ENCODE data around the gene APBA2.

APBA2 gene

GRCh38 chr15:28985316-28985645, 99.5 kb downstream of the APBA2 start:
- no peak overlapping the region for H3K9ac ChIP-seq (ENCODE audit: low read depth, low read length)
- no peaks in the 10 kb centered on the region for H3K9me3 ChIP-seq (ENCODE audit: control insufficient read depth, insufficient read depth, low read length)
- no peaks in the 10 kb centered on the region for H3K27me3 ChIP-seq (ENCODE audit: control insufficient read depth, insufficient read depth, low read length)
- no peaks in the 10 kb centered on the region for H3K4me1 ChIP-seq (ENCODE audit: control insufficient read depth, insufficient read depth, low read length)
- H3K36me3 ChIP-seq (ENCODE audit: control insufficient read depth, insufficient read depth, low read length), result no peaks in the 10 kb centered on the region
- no peak overlapping the region for H3K4me3 ChIP-seq (ENCODE audit: low read depth, low read length)

DNA sequence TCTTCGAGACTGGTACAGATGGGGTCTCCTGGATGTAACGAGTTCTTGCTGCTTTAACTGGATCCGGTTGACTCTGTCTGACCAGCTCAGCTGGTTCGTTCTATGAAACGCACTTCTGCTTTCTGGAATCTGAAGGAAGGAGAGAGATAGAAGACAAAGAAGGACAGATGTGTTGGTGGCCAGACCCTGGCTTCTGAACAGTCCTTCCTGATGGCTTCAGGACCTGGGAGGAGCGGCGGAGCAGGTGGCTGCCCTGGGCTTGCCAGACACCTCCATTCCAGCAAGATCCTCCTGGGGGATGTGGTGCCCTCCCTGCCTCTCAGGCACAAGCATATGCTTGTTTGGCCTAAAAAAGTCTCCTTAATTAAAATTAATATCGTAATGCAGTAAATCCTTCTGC, 99.9 kb downstream of the APBA2 start:
- Histone ChIP-seq H3K27me3 (ENCODE audit: control insufficient read depth, insufficient read depth, low read length) (no peaks in the 10 kb centered on the region), H3K36me3 (ENCODE audit: control insufficient read depth, insufficient read depth, low read length) (no peaks in the 10 kb centered on the region), H3K4me3 (ENCODE audit: low read depth, low read length) (no peak overlapping the region), H3K9me3 (ENCODE audit: control insufficient read depth, insufficient read depth, low read length) (no peaks in the 10 kb centered on the region), H3K9ac (ENCODE audit: low read depth, low read length) (no peak overlapping the region), H3K4me1 (ENCODE audit: control insufficient read depth, insufficient read depth, low read length) (no peaks in the 10 kb centered on the region)

DNA sequence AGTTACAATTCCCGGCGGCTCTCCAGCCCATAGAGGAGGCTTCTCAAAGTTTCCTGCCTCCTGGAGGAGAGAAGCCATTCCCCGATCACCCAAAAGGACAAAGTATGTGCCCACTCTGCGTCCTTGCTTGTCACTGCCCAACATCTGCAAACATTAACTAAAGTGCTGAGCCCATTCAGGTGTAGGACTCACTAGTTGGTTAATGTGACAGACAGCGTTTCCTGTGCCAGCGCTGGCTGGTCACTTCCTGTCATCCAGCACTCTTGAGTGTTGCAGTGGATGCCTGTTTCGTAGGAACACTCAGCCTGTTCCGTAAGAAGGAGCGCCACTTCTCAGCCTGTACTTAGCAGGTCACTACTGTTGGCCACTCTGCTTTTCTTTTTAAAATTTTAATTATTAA, 100.3 kb downstream of the APBA2 start:
- Histone ChIP-seq H3K36me3 (ENCODE audit: control insufficient read depth, insufficient read depth, low read length) (no peaks in the 10 kb centered on the region), H3K27me3 (ENCODE audit: control insufficient read depth, insufficient read depth, low read length) (no peaks in the 10 kb centered on the region), H3K4me1 (ENCODE audit: control insufficient read depth, insufficient read depth, low read length) (no peaks in the 10 kb centered on the region), H3K9me3 (ENCODE audit: control insufficient read depth, insufficient read depth, low read length) (no peaks in the 10 kb centered on the region), H3K4me3 (ENCODE audit: low read depth, low read length) (no peak overlapping the region), H3K9ac (ENCODE audit: low read depth, low read length) (no peak overlapping the region)

GRCh38 chr15:28986726-28987125, 101.0 kb downstream of the APBA2 start:
- Histone ChIP-seq H3K4me3 (ENCODE audit: low read depth, low read length) (no peak overlapping the region), H3K36me3 (ENCODE audit: control insufficient read depth, insufficient read depth, low read length) (no peaks in the 10 kb centered on the region), H3K27me3 (ENCODE audit: control insufficient read depth, insufficient read depth, low read length) (no peaks in the 10 kb centered on the region), H3K4me1 (ENCODE audit: control insufficient read depth, insufficient read depth, low read length) (no peaks in the 10 kb centered on the region), H3K9me3 (ENCODE audit: control insufficient read depth, insufficient read depth, low read length) (no peaks in the 10 kb centered on the region), H3K9ac (ENCODE audit: low read depth, low read length) (no peak overlapping the region)

DNA sequence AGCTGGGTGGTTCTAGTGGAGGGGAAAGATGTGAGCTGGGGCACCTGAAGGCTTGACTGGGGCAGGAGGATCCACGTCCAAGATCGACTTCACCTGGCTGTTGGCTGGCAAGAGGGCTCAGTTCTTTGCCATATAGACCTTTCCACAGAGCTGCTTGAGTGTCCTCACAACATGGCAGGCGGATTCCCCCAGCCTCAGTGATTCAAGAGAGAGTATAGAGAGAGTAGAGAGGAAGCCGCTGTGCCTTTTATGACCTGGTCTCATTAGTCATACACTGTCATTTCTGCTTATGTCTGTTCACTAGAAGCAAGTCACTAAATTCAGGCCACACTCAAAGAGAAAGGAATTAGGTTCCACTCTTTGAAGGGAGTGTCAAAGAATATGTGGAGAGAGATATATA, 101.6 kb downstream of the APBA2 start:
- H3K36me3 ChIP-seq (ENCODE audit: control insufficient read depth, insufficient read depth, low read length), result no peaks in the 10 kb centered on the region
- H3K9ac ChIP-seq (ENCODE audit: low read depth, low read length), result no peak overlapping the region
- no peak overlapping the region for H3K4me3 ChIP-seq (ENCODE audit: low read depth, low read length)
- H3K4me1 ChIP-seq (ENCODE audit: control insufficient read depth, insufficient read depth, low read length), result no peaks in the 10 kb centered on the region
- H3K27me3 ChIP-seq (ENCODE audit: control insufficient read depth, insufficient read depth, low read length), result no peaks in the 10 kb centered on the region
- H3K9me3 ChIP-seq (ENCODE audit: control insufficient read depth, insufficient read depth, low read length), result no peaks in the 10 kb centered on the region

GRCh38 chr15:28989239-28989830, 103.6 kb downstream of the APBA2 start:
- H3K9me3 ChIP-seq (ENCODE audit: control insufficient read depth, insufficient read depth, low read length), result no peaks in the 10 kb centered on the region
- no peaks in the 10 kb centered on the region for H3K4me1 ChIP-seq (ENCODE audit: control insufficient read depth, insufficient read depth, low read length)
- H3K36me3 ChIP-seq (ENCODE audit: control insufficient read depth, insufficient read depth, low read length), result no peaks in the 10 kb centered on the region
- H3K27me3 ChIP-seq (ENCODE audit: control insufficient read depth, insufficient read depth, low read length), result no peaks in the 10 kb centered on the region
- no peak overlapping the region for H3K4me3 ChIP-seq (ENCODE audit: low read depth, low read length)
- no peak overlapping the region for H3K9ac ChIP-seq (ENCODE audit: low read depth, low read length)

DNA sequence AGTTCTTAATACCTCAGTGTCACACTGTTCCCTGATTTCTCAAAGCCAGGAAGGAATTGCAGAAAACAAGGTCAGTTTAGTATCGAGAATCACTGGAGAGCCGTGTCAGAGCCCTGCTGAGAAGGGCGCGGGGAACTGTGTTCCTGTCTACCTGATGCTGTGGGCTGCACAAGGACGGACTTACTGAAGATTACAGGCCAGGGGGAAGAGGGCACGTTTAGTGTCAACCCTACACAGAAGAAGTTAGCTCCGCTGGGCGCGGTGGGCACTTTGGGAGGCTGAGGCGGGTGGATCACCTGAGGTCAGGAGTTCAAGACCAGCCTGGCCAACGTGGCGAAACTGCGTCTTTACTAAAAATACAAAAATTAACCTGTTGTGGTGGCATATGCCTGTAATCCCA, 104.1 kb downstream of the APBA2 start:
- Histone ChIP-seq H3K27me3 (ENCODE audit: control insufficient read depth, insufficient read depth, low read length) (no peaks in the 10 kb centered on the region), H3K36me3 (ENCODE audit: control insufficient read depth, insufficient read depth, low read length) (no peaks in the 10 kb centered on the region), H3K4me3 (ENCODE audit: low read depth, low read length) (no peak overlapping the region), H3K4me1 (ENCODE audit: control insufficient read depth, insufficient read depth, low read length) (peaks cover under 1% of the 10 kb centered on the region), H3K9ac (ENCODE audit: low read depth, low read length) (no peak overlapping the region), H3K9me3 (ENCODE audit: control insufficient read depth, insufficient read depth, low read length) (no peaks in the 10 kb centered on the region)

GRCh38 chr15:28990390-28990789, 104.6 kb downstream of the APBA2 start:
- Histone ChIP-seq H3K9ac (ENCODE audit: low read depth, low read length) (no peak overlapping the region), H3K27me3 (ENCODE audit: control insufficient read depth, insufficient read depth, low read length) (no peaks in the 10 kb centered on the region), H3K9me3 (ENCODE audit: control insufficient read depth, insufficient read depth, low read length) (no peaks in the 10 kb centered on the region), H3K4me1 (ENCODE audit: control insufficient read depth, insufficient read depth, low read length) (peaks cover 5% of the 10 kb centered on the region), H3K36me3 (ENCODE audit: control insufficient read depth, insufficient read depth, low read length) (no peaks in the 10 kb centered on the region), H3K4me3 (ENCODE audit: low read depth, low read length) (no peak overlapping the region)

DNA sequence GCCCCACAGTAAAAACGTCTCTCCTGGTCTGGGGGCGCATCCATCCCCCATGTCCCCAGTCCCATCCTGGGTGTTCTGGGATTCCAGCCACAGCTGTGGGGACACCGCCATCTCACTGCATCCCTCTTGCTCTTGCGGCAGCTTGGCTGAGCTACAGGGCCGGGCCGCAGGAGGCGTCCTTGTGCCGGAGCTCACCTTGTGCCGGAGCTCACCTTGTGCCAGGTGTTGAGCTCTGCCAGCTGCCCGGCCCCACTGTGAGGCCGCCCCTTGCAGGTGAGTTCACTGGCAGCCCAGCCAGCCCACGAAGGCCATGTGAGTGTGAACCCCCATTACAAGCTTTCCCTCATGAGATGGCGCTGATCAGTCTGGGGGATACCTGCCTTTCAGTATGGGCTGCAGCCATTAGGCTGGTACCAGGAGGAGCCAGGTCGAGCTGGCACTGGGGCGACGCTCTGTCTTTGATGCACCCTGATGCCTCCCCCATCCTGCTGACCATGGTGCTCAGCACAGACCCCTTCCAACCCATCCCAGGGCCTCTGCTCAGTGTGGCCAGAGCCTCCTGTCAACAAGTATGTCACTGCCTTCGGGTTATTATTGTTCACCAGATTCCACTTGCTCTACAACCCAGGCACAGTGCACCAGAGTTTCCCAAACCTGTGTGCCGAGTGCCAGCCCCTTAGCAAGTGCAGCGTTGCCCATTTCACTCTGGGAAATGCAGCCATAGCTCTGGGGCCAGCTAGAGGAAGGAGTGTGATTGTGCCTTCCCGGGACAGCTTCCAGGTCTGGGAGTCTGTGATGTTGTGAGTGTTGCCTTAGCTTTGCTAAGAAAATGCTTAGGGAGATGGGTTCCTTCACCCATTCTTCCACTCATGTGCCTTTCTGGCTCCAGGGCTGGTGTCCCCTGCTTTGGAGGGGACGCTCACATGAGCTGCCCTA, 105.7 kb downstream of the APBA2 start:
- H3K9ac ChIP-seq (ENCODE audit: low read depth, low read length), result no peak overlapping the region
- H3K4me3 ChIP-seq (ENCODE audit: low read depth, low read length), result no peak overlapping the region
- no peaks in the 10 kb centered on the region for H3K36me3 ChIP-seq (ENCODE audit: control insufficient read depth, insufficient read depth, low read length)
- peaks cover 9% of the 10 kb centered on the region for H3K4me1 ChIP-seq (ENCODE audit: control insufficient read depth, insufficient read depth, low read length)
- H3K9me3 ChIP-seq (ENCODE audit: control insufficient read depth, insufficient read depth, low read length), result no peaks in the 10 kb centered on the region
- no peaks in the 10 kb centered on the region for H3K27me3 ChIP-seq (ENCODE audit: control insufficient read depth, insufficient read depth, low read length)

DNA sequence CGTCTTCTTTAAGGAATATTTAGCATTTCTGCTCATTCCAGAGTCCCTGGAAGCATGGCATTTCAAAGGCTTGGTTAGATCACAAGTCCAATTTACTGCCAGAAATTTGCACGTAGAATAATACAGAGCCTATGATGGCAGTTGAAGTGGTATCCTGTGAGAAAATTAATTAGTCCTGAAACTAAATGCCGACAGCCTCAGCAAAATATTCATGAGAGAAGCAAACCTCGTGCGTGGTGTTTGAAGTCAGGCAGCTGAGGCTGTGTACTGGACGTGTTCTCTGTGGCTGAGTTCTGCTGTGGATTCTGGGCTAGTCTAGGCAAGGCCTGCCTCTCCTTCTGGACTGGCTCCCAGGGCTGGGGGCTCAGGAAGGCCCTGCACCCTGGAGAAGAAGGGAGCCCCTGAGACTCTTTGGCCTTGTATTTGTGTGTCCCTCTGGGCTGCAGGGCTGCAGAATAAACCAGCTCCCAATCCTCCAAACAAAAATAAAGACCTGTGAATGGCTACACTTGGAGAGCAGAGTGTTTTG, 106.6 kb downstream of the APBA2 start:
- peaks cover 9% of the 10 kb centered on the region for H3K4me1 ChIP-seq (ENCODE audit: control insufficient read depth, insufficient read depth, low read length)
- H3K9ac ChIP-seq (ENCODE audit: low read depth, low read length), result no peak overlapping the region
- no peaks in the 10 kb centered on the region for H3K9me3 ChIP-seq (ENCODE audit: control insufficient read depth, insufficient read depth, low read length)
- H3K4me3 ChIP-seq (ENCODE audit: low read depth, low read length), result no peak overlapping the region
- no peaks in the 10 kb centered on the region for H3K27me3 ChIP-seq (ENCODE audit: control insufficient read depth, insufficient read depth, low read length)
- H3K36me3 ChIP-seq (ENCODE audit: control insufficient read depth, insufficient read depth, low read length), result no peaks in the 10 kb centered on the region

- no peak overlapping the region for H3K4me3 ChIP-seq (ENCODE audit: low read depth, low read length)
- no peaks in the 10 kb centered on the region for H3K27me3 ChIP-seq (ENCODE audit: control insufficient read depth, insufficient read depth, low read length)
- no peaks in the 10 kb centered on the region for H3K9me3 ChIP-seq (ENCODE audit: control insufficient read depth, insufficient read depth, low read length)
- H3K9ac ChIP-seq (ENCODE audit: low read depth, low read length), result no peak overlapping the region
- H3K4me1 ChIP-seq (ENCODE audit: control insufficient read depth, insufficient read depth, low read length), result peaks cover 9% of the 10 kb centered on the region
- H3K36me3 ChIP-seq (ENCODE audit: control insufficient read depth, insufficient read depth, low read length), result no peaks in the 10 kb centered on the region
Observed at GRCh38 chr15:28993051-28993719, 107.4 kb downstream of the APBA2 start.

DNA sequence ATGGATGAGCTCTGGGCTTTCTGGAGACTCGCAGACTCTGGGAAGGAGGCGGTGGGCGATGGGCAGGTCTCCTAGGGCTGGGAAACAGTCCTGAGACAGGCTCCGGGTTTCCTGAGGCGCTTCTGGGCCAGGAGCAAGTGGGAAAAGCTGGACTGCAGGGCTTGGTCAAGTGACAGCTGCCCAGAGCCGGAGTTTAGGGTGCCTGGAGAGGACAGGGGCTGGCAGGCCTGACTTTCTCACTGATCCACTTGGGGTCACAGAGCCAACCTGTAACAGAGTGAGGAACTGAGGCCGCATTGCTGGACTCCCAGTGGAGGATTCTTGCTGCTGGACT, 107.9 kb downstream of the APBA2 start:
- Histone ChIP-seq H3K9ac (ENCODE audit: low read depth, low read length) (no peak overlapping the region), H3K27me3 (ENCODE audit: control insufficient read depth, insufficient read depth, low read length) (no peaks in the 10 kb centered on the region), H3K4me1 (ENCODE audit: control insufficient read depth, insufficient read depth, low read length) (peaks cover 9% of the 10 kb centered on the region), H3K36me3 (ENCODE audit: control insufficient read depth, insufficient read depth, low read length) (no peaks in the 10 kb centered on the region), H3K4me3 (ENCODE audit: low read depth, low read length) (no peak overlapping the region), H3K9me3 (ENCODE audit: control insufficient read depth, insufficient read depth, low read length) (no peaks in the 10 kb centered on the region)

Measured in iPS-15b (cell line).